Esophagus muscularis mucosa (tissue), 4 donors: Measurements from ENCODE around the gene PROB1.
"Not testable (repeated sequence)": the region's sequence is repeated elsewhere in the genome, so short reads cannot be mapped to it uniquely, and the experiment has no call there.

Source experiments
- EP300 ChIP-seq: sonication (generic); formaldehyde crosslinking; IDR thresholded peaks from one replicate; pipeline ENCODE4 v1.6.1; 2017; ENCODE audit warnings: antibody characterized with exemption
- POLR2A ChIP-seq: fragments of 450-650 bp; IDR thresholded peaks from one replicate; pipeline ENCODE4 v1.6.1; 2017; ENCODE audit warnings: antibody characterized with exemption, moderate library complexity, mild to moderate bottlenecking, low read depth
- POLR2AphosphoS5 ChIP-seq, 2 donors: sonication (generic); formaldehyde crosslinking; IDR thresholded peaks; one replicate each; pipeline ENCODE4 v1.6.1; 2017; ENCODE audit warnings: antibody characterized with exemption in 2 of 2
- TF ChIP-seq, protein P1 (sequence below), 3 experiments: fragments of 200-600 bp in 2 of 3; fragments of 450-650 bp in 1 of 3; sonication (generic) in 2 of 3; IDR thresholded peaks; one replicate each; pipeline ENCODE4 v1.5.1; 2017 to 2019; ENCODE audit warnings: antibody characterized with exemption in 3 of 3, mild to moderate bottlenecking in 2 of 3, moderate library complexity in 1 of 3

DNA sequence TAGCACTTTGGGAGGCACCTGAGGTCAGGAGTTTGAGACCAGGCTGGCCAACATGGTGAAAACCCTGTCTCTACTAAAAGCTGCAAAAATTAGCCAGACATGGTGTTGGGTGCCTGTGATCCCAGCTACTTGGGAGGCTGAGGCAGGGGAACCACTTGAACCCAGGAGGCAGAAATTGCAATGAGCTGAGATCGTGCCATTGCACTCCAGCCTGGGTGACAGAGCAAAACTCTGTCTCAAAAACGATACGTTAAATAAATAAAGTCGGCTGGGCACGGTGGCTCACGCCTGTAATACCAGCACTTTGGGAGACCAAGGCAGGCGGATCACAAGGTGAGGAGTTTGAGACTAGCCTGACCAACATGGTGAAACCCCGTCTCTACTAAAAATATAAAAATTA, 39.0 kb downstream of the PROB1 start:
- TF ChIP-seq POLR2AphosphoS5 (IDR thresholded peaks at IDR 0.05); POLR2A; EP300: not testable (repeated sequence)
- TF ChIP-seq, protein P1, sequence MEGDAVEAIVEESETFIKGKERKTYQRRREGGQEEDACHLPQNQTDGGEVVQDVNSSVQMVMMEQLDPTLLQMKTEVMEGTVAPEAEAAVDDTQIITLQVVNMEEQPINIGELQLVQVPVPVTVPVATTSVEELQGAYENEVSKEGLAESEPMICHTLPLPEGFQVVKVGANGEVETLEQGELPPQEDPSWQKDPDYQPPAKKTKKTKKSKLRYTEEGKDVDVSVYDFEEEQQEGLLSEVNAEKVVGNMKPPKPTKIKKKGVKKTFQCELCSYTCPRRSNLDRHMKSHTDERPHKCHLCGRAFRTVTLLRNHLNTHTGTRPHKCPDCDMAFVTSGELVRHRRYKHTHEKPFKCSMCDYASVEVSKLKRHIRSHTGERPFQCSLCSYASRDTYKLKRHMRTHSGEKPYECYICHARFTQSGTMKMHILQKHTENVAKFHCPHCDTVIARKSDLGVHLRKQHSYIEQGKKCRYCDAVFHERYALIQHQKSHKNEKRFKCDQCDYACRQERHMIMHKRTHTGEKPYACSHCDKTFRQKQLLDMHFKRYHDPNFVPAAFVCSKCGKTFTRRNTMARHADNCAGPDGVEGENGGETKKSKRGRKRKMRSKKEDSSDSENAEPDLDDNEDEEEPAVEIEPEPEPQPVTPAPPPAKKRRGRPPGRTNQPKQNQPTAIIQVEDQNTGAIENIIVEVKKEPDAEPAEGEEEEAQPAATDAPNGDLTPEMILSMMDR (IDR thresholded peaks at IDR 0.05), result not testable (repeated sequence)
